H1 (cell line): ENCODE measurements around the gene NRXN3. TPM values are rescaled to one million over a fixed set of nuclear protein-coding genes. Genes with fewer than 3 reads are reported as not detected.

ENCODE experiments used
- CTCF ChIA-PET: fragments of 300-600 bp; sonication (Branson Sonifier 250); formaldehyde crosslinking; loops from one replicate; lab custom pipeline; 2021; ENCODE audit not compliant: partially characterized antibody; lab: Charles Lee
- POLR2A ChIA-PET: fragments of 300-600 bp; sonication (Branson Sonifier 250); formaldehyde crosslinking; loops from one replicate; lab custom pipeline; 2021; ENCODE audit warnings: inconsistent platforms; ENCODE audit not compliant: partially characterized antibody; lab: Charles Lee
- DNase-seq, 2 experiments: peaks; one replicate each; pipeline versions ENCODE4 v3.0.0 to v3.0.0-alpha.2; 2010 to 2022; ENCODE audit warnings: low spot score in 2 of 2, low read depth in 1 of 2, mixed read lengths in 1 of 2
- FAIRE-seq: peaks from 2 replicates; lab custom pipeline; 2011; peaks lifted over from hg19 to GRCh38; lab: Jason Lieb, UNC
- H2AFZ ChIP-seq: 2 replicates; pipeline ENCODE4 v1.8.1; 2012; ENCODE audit warnings: low read length, inconsistent platforms
- H2AK5ac ChIP-seq: 2 replicates; pipeline ENCODE4 v1.6.1; 2013; ENCODE audit warnings: low read depth, low read length
- H2BK120ac ChIP-seq: replicated peaks from 2 replicates; pipeline ENCODE3; 2013; ENCODE audit warnings: low read depth, low read length, inconsistent platforms
- H2BK12ac ChIP-seq: 2 replicates; pipeline ENCODE4 v1.6.1; 2013; ENCODE audit warnings: low read depth, low read length
- H2BK15ac ChIP-seq: 2 replicates; pipeline ENCODE4 v1.6.1; 2013; ENCODE audit warnings: low read length
- H2BK20ac ChIP-seq: 2 replicates; pipeline ENCODE4 v1.6.1; 2013; ENCODE audit warnings: low read length
- H2BK5ac ChIP-seq: 2 replicates; pipeline ENCODE4 v1.6.1; 2013; ENCODE audit warnings: low read depth, low read length
- H3K14ac ChIP-seq: 2 replicates; pipeline ENCODE4 v1.6.1; 2013; ENCODE audit warnings: inconsistent platforms; ENCODE audit not compliant: insufficient read length
- H3K18ac ChIP-seq: 2 replicates; pipeline ENCODE4 v1.6.1; 2013; ENCODE audit warnings: low read length; ENCODE audit errors: extremely low read depth
- H3K23ac ChIP-seq: 2 replicates; pipeline ENCODE4 v1.6.1; 2013; ENCODE audit warnings: inconsistent platforms; ENCODE audit not compliant: insufficient read length
- H3K23me2 ChIP-seq: 2 replicates; pipeline ENCODE4 v1.6.1; 2013; ENCODE audit warnings: low read depth, low read length
- H3K27ac ChIP-seq: 2 replicates; pipeline ENCODE4 v1.6.1; 2011; ENCODE audit warnings: low read depth, low read length, inconsistent platforms
- H3K27me3 ChIP-seq, 4 experiments: replicated peaks in 1 of 4; 1 replicate in 1 of 4; 2 replicates in 3 of 4; pipeline versions ENCODE4 v1.6.1 to v1.8.1; 2011 to 2013; ENCODE audit warnings: low read length in 3 of 4, mild to moderate bottlenecking in 3 of 4, inconsistent platforms in 2 of 4, mixed read lengths in 2 of 4, moderate library complexity in 1 of 4; ENCODE audit not compliant: control insufficient read depth in 3 of 4, insufficient read depth in 3 of 4; ENCODE audit errors: extremely low read depth in 1 of 4
- H3K36me3 ChIP-seq, 4 experiments: 2 replicates each; pipeline versions ENCODE4 v1.6.1 to v1.8.1; 2011 to 2013; ENCODE audit warnings: mild to moderate bottlenecking in 4 of 4, low read length in 3 of 4, moderate library complexity in 2 of 4, control low read depth in 1 of 4, inconsistent platforms in 1 of 4; ENCODE audit not compliant: insufficient read depth in 4 of 4, control insufficient read depth in 2 of 4
- H3K4ac ChIP-seq: replicated peaks from 2 replicates; pipeline ENCODE3; 2013; ENCODE audit warnings: low read length, low read depth, mixed read lengths, inconsistent platforms; ENCODE audit not compliant: insufficient read length
- H3K4me1 ChIP-seq, 4 experiments: replicated peaks in 1 of 4; 1 replicate in 1 of 4; 2 replicates in 3 of 4; pipeline versions ENCODE4 v1.6.1 to v1.8.1; 2011 to 2013; ENCODE audit warnings: low read length in 3 of 4, inconsistent platforms in 2 of 4, mixed read lengths in 1 of 4; ENCODE audit not compliant: insufficient read depth in 4 of 4, control insufficient read depth in 3 of 4
- H3K4me2 ChIP-seq, 2 experiments: 2 replicates each; pipeline versions ENCODE4 v1.6.1 to v1.8.1; 2011 to 2013; ENCODE audit warnings: low read depth in 2 of 2, low read length in 2 of 2, control low read depth in 1 of 2, inconsistent platforms in 1 of 2, mild to moderate bottlenecking in 1 of 2; ENCODE audit not compliant: insufficient read depth in 1 of 2
- H3K4me3 ChIP-seq, 4 experiments: fragments of 200-600, 300-600 bp in 1 of 4; sonication (generic), shearing (Covaris generic), sonication (Bioruptor Twin) in 1 of 4; 2 replicates each; pipeline versions ENCODE4 v1.5.1 to v1.8.1; 2011 to 2016; ENCODE audit warnings: low read length in 4 of 4, low read depth in 3 of 4, control low read depth in 2 of 4, inconsistent platforms in 2 of 4, mild to moderate bottlenecking in 2 of 4, mixed read lengths in 1 of 4, moderate library complexity in 1 of 4; ENCODE audit not compliant: insufficient read depth in 2 of 4; ENCODE audit errors: extremely low read depth in 1 of 4
- H3K56ac ChIP-seq: replicated peaks from 2 replicates; pipeline ENCODE3; 2013; ENCODE audit warnings: low read depth, mild to moderate bottlenecking, mixed read lengths, low read length, inconsistent platforms; ENCODE audit not compliant: insufficient read length
- H3K79me1 ChIP-seq: 2 replicates; pipeline ENCODE4 v1.6.1; 2013; ENCODE audit warnings: low read depth, low read length, control low read depth
- H3K79me2 ChIP-seq, 2 experiments: 2 replicates each; pipeline versions ENCODE4 v1.6.1 to v1.8.1; 2012 to 2013; ENCODE audit warnings: low read length in 2 of 2, mild to moderate bottlenecking in 2 of 2, inconsistent platforms in 1 of 2; ENCODE audit not compliant: insufficient read depth in 2 of 2, control insufficient read depth in 1 of 2
- H3K9ac ChIP-seq, 4 experiments: replicated peaks in 1 of 4; 1 replicate in 1 of 4; 2 replicates in 3 of 4; pipeline versions ENCODE4 v1.6.1 to v1.8.1; 2011 to 2013; ENCODE audit warnings: low read depth in 3 of 4, low read length in 3 of 4, control low read depth in 2 of 4, mild to moderate bottlenecking in 2 of 4, moderate library complexity in 2 of 4, inconsistent platforms in 1 of 4; ENCODE audit errors: extremely low read depth in 1 of 4
- H3K9me3 ChIP-seq, 2 experiments: 2 replicates each; pipeline versions ENCODE4 v1.6.1 to v1.8.1; 2012 to 2013; ENCODE audit warnings: mild to moderate bottlenecking in 2 of 2, moderate library complexity in 2 of 2, control low read depth in 1 of 2, inconsistent platforms in 1 of 2, low read depth in 1 of 2, low read length in 1 of 2, mixed read lengths in 1 of 2; ENCODE audit not compliant: insufficient read depth in 2 of 2
- H4K20me1 ChIP-seq, 2 experiments: replicated peaks in 1 of 2; 2 replicates each; pipeline versions ENCODE3 to v1.8.1; 2011 to 2013; ENCODE audit warnings: inconsistent platforms in 2 of 2, low read length in 2 of 2, mild to moderate bottlenecking in 1 of 2; ENCODE audit not compliant: insufficient read depth in 2 of 2, control insufficient read depth in 1 of 2
- H4K5ac ChIP-seq: 2 replicates; pipeline ENCODE4 v1.6.1; 2013; ENCODE audit warnings: low read length, low read depth, mixed read lengths, inconsistent platforms; ENCODE audit not compliant: insufficient read length
- H4K8ac ChIP-seq: 2 replicates; pipeline ENCODE4 v1.8.0; 2013; ENCODE audit warnings: mild to moderate bottlenecking, moderate library complexity, low read length, inconsistent platforms; ENCODE audit not compliant: insufficient read depth; ENCODE audit errors: extremely low read depth
- H4K91ac ChIP-seq: replicated peaks from 2 replicates; pipeline ENCODE3; 2013; ENCODE audit warnings: low read length, mixed read lengths, inconsistent platforms; ENCODE audit not compliant: insufficient read length
- WGBS, 2 experiments: shearing (Covaris generic) in 1 of 2; methylation state at CpG; one replicate each; pipeline versions ENCODE4 v1.1.6 to v1.1.7; 2013 to 2015; ENCODE audit warnings: low lambda C conversion rate in 2 of 2, mixed read lengths in 2 of 2, inconsistent platforms in 1 of 2, low coverage in 1 of 2, missing lambda C conversion rate in 1 of 2; ENCODE audit not compliant: insufficient replicate concordance in 2 of 2, insufficient coverage in 1 of 2, insufficient read length in 1 of 2; ENCODE audit errors: extremely low coverage in 1 of 2, missing lambda C conversion rate in 1 of 2; 5-methylcytosine and 5-hydroxymethylcytosine counted together
- polyA plus RNA-seq, 7 experiments: library from polyadenylated mRNA; depleted of rRNA in 3 of 7; stranded (reverse) in 5 of 7; unstranded in 2 of 7; fragments of >200 nt in 5 of 7; fragments of 200-250 nt in 2 of 7; gene quantifications; 1 replicate in 5 of 7; 2 replicates in 1 of 7; 4 replicates in 1 of 7; pipeline versions ENCODE4 v1.2.1 to v1.2.3, GENCODE V29; 2011 to 2013; ENCODE audit warnings: missing spikeins in 2 of 7, mixed read lengths in 2 of 7
- total RNA-seq: library from RNA; stranded (reverse); fragmentation: NEBNext Ultra II Directional; extraction: Animal tissue kit (Norgen Biotek cat#: 25700); gene quantifications from 2 replicates; pipeline ENCODE4 v1.2.1, GENCODE V29; 2021
- TF ChIP-seq, protein P1 (sequence below), 3 experiments: IDR thresholded peaks; 1 replicate in 2 of 3; 2 replicates in 1 of 3; pipeline versions ENCODE4 v1.5.1 to v1.6.1; 2011; ENCODE audit warnings: low read length in 3 of 3, mild to moderate bottlenecking in 3 of 3, inconsistent platforms in 2 of 3, low read depth in 1 of 3, moderate library complexity in 1 of 3; ENCODE audit not compliant: insufficient read depth in 1 of 3; ENCODE audit errors: control extremely low read depth in 1 of 3
- TF ChIP-seq, protein P2 (sequence below): IDR thresholded peaks from 2 replicates; pipeline ENCODE4 v1.6.1; 2012; ENCODE audit warnings: inconsistent platforms

The NRXN3 gene
- total and polyA plus RNA-seq, 2 of the 8 experiments (the other 6 are each of a cell fraction or from before 2014, with no cell fraction given): 2.6 to 4.1 TPM

DNA sequence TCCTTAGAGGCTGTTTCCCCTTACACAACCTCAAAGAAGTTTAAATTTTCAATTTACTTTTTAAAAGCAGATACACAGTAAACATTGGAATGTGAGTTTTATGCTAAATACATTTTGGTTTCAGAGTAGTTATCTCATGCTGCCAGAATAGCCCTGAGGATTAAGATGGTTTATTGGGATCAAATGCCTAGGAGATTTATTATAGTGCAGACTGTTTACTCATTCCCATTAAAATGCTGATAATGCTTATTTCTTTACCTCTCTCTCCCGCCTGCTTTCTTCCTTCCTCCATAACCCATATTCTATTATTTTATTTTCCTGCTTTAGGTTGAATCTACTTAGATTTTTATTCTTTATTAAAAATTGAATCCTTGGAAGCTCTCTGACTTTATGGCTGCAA lies 1701.0 kb downstream of the NRXN3 start:
- ChIA-PET CTCF (interaction anchor here (0.5 to 1.1 kb wide), 2 partner anchors 10 to 596 kb away, joined by 3 to 5 read pairs; no protein-coding TSS in a partner anchor), POLR2A (no interaction called here)
- no peaks in the 10 kb centered on the region for H3K79me2 ChIP-seq
- TF ChIP-seq, protein P1, sequence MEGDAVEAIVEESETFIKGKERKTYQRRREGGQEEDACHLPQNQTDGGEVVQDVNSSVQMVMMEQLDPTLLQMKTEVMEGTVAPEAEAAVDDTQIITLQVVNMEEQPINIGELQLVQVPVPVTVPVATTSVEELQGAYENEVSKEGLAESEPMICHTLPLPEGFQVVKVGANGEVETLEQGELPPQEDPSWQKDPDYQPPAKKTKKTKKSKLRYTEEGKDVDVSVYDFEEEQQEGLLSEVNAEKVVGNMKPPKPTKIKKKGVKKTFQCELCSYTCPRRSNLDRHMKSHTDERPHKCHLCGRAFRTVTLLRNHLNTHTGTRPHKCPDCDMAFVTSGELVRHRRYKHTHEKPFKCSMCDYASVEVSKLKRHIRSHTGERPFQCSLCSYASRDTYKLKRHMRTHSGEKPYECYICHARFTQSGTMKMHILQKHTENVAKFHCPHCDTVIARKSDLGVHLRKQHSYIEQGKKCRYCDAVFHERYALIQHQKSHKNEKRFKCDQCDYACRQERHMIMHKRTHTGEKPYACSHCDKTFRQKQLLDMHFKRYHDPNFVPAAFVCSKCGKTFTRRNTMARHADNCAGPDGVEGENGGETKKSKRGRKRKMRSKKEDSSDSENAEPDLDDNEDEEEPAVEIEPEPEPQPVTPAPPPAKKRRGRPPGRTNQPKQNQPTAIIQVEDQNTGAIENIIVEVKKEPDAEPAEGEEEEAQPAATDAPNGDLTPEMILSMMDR (IDR thresholded peaks at IDR 0.05; ENCODE audit: control extremely low read depth in 1 of 3, insufficient read depth in 1 of 3, low read depth in 1 of 3, low read length in 3 of 3): no peak
- TF ChIP-seq, protein P2, sequence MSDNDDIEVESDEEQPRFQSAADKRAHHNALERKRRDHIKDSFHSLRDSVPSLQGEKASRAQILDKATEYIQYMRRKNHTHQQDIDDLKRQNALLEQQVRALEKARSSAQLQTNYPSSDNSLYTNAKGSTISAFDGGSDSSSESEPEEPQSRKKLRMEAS: no peak
- no peak overlapping the region for H3K56ac ChIP-seq
- FAIRE-seq (no peak), DNase-seq (no peak)
- H3K79me1 ChIP-seq: no peaks in the 10 kb centered on the region
- no peak overlapping the region for H4K5ac ChIP-seq
- H3K9ac ChIP-seq: no peak overlapping the region
- H2AK5ac ChIP-seq: no peak overlapping the region
- no peak overlapping the region for H3K27ac ChIP-seq
- H3K18ac ChIP-seq: no peak overlapping the region
- no peak overlapping the region for H3K4me3 ChIP-seq
- H2AFZ ChIP-seq: no peak overlapping the region
- no peaks in the 10 kb centered on the region for H3K23me2 ChIP-seq
- H2BK5ac ChIP-seq: no peak overlapping the region
- H3K9me3 ChIP-seq: no peaks in the 10 kb centered on the region
- H4K91ac ChIP-seq: no peak overlapping the region
- no peak overlapping the region for H2BK20ac ChIP-seq
- H4K20me1 ChIP-seq: no peaks in the 10 kb centered on the region
- no peaks in the 10 kb centered on the region for H3K4me1 ChIP-seq
- no peak overlapping the region for H3K23ac ChIP-seq
- no peak overlapping the region for H3K4me2 ChIP-seq
- no peak overlapping the region for H2BK12ac ChIP-seq
- H2BK15ac ChIP-seq: no peak overlapping the region
- WGBS, 2 experiments: 75% methylated on average over 1 of the region's 1 CpG; no CpG with 5 or more reads in 1 of the 2 experiments
- H3K27me3 ChIP-seq: no peaks in the 10 kb centered on the region
- H4K8ac ChIP-seq: no peak overlapping the region
- H3K36me3 ChIP-seq: no peaks in the 10 kb centered on the region
- H3K4ac ChIP-seq: no peak overlapping the region
- no peak overlapping the region for H2BK120ac ChIP-seq
- H3K14ac ChIP-seq: no peak overlapping the region
